H1 (cell line): ENCODE data around the gene CTSC. TPM values are rescaled to one million over a fixed set of nuclear protein-coding genes. Genes with fewer than 3 reads are reported as not detected.
A peak's percentile ranks its signal among the peaks of the same experiment; 100 is the strongest.

Source experiments
- CTCF ChIA-PET: fragments of 300-600 bp; sonication (Branson Sonifier 250); formaldehyde crosslinking; loops from one replicate; lab custom pipeline; 2021; ENCODE audit not compliant: partially characterized antibody; lab: Charles Lee
- POLR2A ChIA-PET: fragments of 300-600 bp; sonication (Branson Sonifier 250); formaldehyde crosslinking; loops from one replicate; lab custom pipeline; 2021; ENCODE audit warnings: inconsistent platforms; ENCODE audit not compliant: partially characterized antibody; lab: Charles Lee
- DNase-seq, 2 experiments: peaks; one replicate each; pipeline versions ENCODE4 v3.0.0 to v3.0.0-alpha.2; 2010 to 2022; ENCODE audit warnings: low spot score in 2 of 2, low read depth in 1 of 2, mixed read lengths in 1 of 2
- FAIRE-seq: peaks from 2 replicates; lab custom pipeline; 2011; peaks lifted over from hg19 to GRCh38; lab: Jason Lieb, UNC
- H2AFZ ChIP-seq: 2 replicates; pipeline ENCODE4 v1.8.1; 2012; ENCODE audit warnings: low read length, inconsistent platforms
- H2AK5ac ChIP-seq: 2 replicates; pipeline ENCODE4 v1.6.1; 2013; ENCODE audit warnings: low read depth, low read length
- H2BK120ac ChIP-seq: replicated peaks from 2 replicates; pipeline ENCODE3; 2013; ENCODE audit warnings: low read depth, low read length, inconsistent platforms
- H2BK12ac ChIP-seq: 2 replicates; pipeline ENCODE4 v1.6.1; 2013; ENCODE audit warnings: low read depth, low read length
- H2BK15ac ChIP-seq: 2 replicates; pipeline ENCODE4 v1.6.1; 2013; ENCODE audit warnings: low read length
- H2BK20ac ChIP-seq: 2 replicates; pipeline ENCODE4 v1.6.1; 2013; ENCODE audit warnings: low read length
- H2BK5ac ChIP-seq: 2 replicates; pipeline ENCODE4 v1.6.1; 2013; ENCODE audit warnings: low read depth, low read length
- H3K14ac ChIP-seq: 2 replicates; pipeline ENCODE4 v1.6.1; 2013; ENCODE audit warnings: inconsistent platforms; ENCODE audit not compliant: insufficient read length
- H3K18ac ChIP-seq: 2 replicates; pipeline ENCODE4 v1.6.1; 2013; ENCODE audit warnings: low read length; ENCODE audit errors: extremely low read depth
- H3K23ac ChIP-seq: 2 replicates; pipeline ENCODE4 v1.6.1; 2013; ENCODE audit warnings: inconsistent platforms; ENCODE audit not compliant: insufficient read length
- H3K23me2 ChIP-seq: 2 replicates; pipeline ENCODE4 v1.6.1; 2013; ENCODE audit warnings: low read depth, low read length
- H3K27ac ChIP-seq: 2 replicates; pipeline ENCODE4 v1.6.1; 2011; ENCODE audit warnings: low read depth, low read length, inconsistent platforms
- H3K27me3 ChIP-seq, 4 experiments: replicated peaks in 1 of 4; 1 replicate in 1 of 4; 2 replicates in 3 of 4; pipeline versions ENCODE4 v1.6.1 to v1.8.1; 2011 to 2013; ENCODE audit warnings: low read length in 3 of 4, mild to moderate bottlenecking in 3 of 4, inconsistent platforms in 2 of 4, mixed read lengths in 2 of 4, moderate library complexity in 1 of 4; ENCODE audit not compliant: control insufficient read depth in 3 of 4, insufficient read depth in 3 of 4; ENCODE audit errors: extremely low read depth in 1 of 4
- H3K36me3 ChIP-seq, 4 experiments: 2 replicates each; pipeline versions ENCODE4 v1.6.1 to v1.8.1; 2011 to 2013; ENCODE audit warnings: mild to moderate bottlenecking in 4 of 4, low read length in 3 of 4, moderate library complexity in 2 of 4, control low read depth in 1 of 4, inconsistent platforms in 1 of 4; ENCODE audit not compliant: insufficient read depth in 4 of 4, control insufficient read depth in 2 of 4
- H3K4ac ChIP-seq: replicated peaks from 2 replicates; pipeline ENCODE3; 2013; ENCODE audit warnings: low read length, low read depth, mixed read lengths, inconsistent platforms; ENCODE audit not compliant: insufficient read length
- H3K4me1 ChIP-seq, 4 experiments: replicated peaks in 1 of 4; 1 replicate in 1 of 4; 2 replicates in 3 of 4; pipeline versions ENCODE4 v1.6.1 to v1.8.1; 2011 to 2013; ENCODE audit warnings: low read length in 3 of 4, inconsistent platforms in 2 of 4, mixed read lengths in 1 of 4; ENCODE audit not compliant: insufficient read depth in 4 of 4, control insufficient read depth in 3 of 4
- H3K4me2 ChIP-seq, 2 experiments: 2 replicates each; pipeline versions ENCODE4 v1.6.1 to v1.8.1; 2011 to 2013; ENCODE audit warnings: low read depth in 2 of 2, low read length in 2 of 2, control low read depth in 1 of 2, inconsistent platforms in 1 of 2, mild to moderate bottlenecking in 1 of 2; ENCODE audit not compliant: insufficient read depth in 1 of 2
- H3K4me3 ChIP-seq, 4 experiments: fragments of 200-600, 300-600 bp in 1 of 4; sonication (generic), shearing (Covaris generic), sonication (Bioruptor Twin) in 1 of 4; 2 replicates each; pipeline versions ENCODE4 v1.5.1 to v1.8.1; 2011 to 2016; ENCODE audit warnings: low read length in 4 of 4, low read depth in 3 of 4, control low read depth in 2 of 4, inconsistent platforms in 2 of 4, mild to moderate bottlenecking in 2 of 4, mixed read lengths in 1 of 4, moderate library complexity in 1 of 4; ENCODE audit not compliant: insufficient read depth in 2 of 4; ENCODE audit errors: extremely low read depth in 1 of 4
- H3K56ac ChIP-seq: replicated peaks from 2 replicates; pipeline ENCODE3; 2013; ENCODE audit warnings: low read depth, mild to moderate bottlenecking, mixed read lengths, low read length, inconsistent platforms; ENCODE audit not compliant: insufficient read length
- H3K79me1 ChIP-seq: 2 replicates; pipeline ENCODE4 v1.6.1; 2013; ENCODE audit warnings: low read depth, low read length, control low read depth
- H3K79me2 ChIP-seq, 2 experiments: 2 replicates each; pipeline versions ENCODE4 v1.6.1 to v1.8.1; 2012 to 2013; ENCODE audit warnings: low read length in 2 of 2, mild to moderate bottlenecking in 2 of 2, inconsistent platforms in 1 of 2; ENCODE audit not compliant: insufficient read depth in 2 of 2, control insufficient read depth in 1 of 2
- H3K9ac ChIP-seq, 4 experiments: replicated peaks in 1 of 4; 1 replicate in 1 of 4; 2 replicates in 3 of 4; pipeline versions ENCODE4 v1.6.1 to v1.8.1; 2011 to 2013; ENCODE audit warnings: low read depth in 3 of 4, low read length in 3 of 4, control low read depth in 2 of 4, mild to moderate bottlenecking in 2 of 4, moderate library complexity in 2 of 4, inconsistent platforms in 1 of 4; ENCODE audit errors: extremely low read depth in 1 of 4
- H3K9me3 ChIP-seq, 2 experiments: 2 replicates each; pipeline versions ENCODE4 v1.6.1 to v1.8.1; 2012 to 2013; ENCODE audit warnings: mild to moderate bottlenecking in 2 of 2, moderate library complexity in 2 of 2, control low read depth in 1 of 2, inconsistent platforms in 1 of 2, low read depth in 1 of 2, low read length in 1 of 2, mixed read lengths in 1 of 2; ENCODE audit not compliant: insufficient read depth in 2 of 2
- H4K20me1 ChIP-seq, 2 experiments: replicated peaks in 1 of 2; 2 replicates each; pipeline versions ENCODE3 to v1.8.1; 2011 to 2013; ENCODE audit warnings: inconsistent platforms in 2 of 2, low read length in 2 of 2, mild to moderate bottlenecking in 1 of 2; ENCODE audit not compliant: insufficient read depth in 2 of 2, control insufficient read depth in 1 of 2
- H4K5ac ChIP-seq: 2 replicates; pipeline ENCODE4 v1.6.1; 2013; ENCODE audit warnings: low read length, low read depth, mixed read lengths, inconsistent platforms; ENCODE audit not compliant: insufficient read length
- H4K8ac ChIP-seq: 2 replicates; pipeline ENCODE4 v1.8.0; 2013; ENCODE audit warnings: mild to moderate bottlenecking, moderate library complexity, low read length, inconsistent platforms; ENCODE audit not compliant: insufficient read depth; ENCODE audit errors: extremely low read depth
- H4K91ac ChIP-seq: replicated peaks from 2 replicates; pipeline ENCODE3; 2013; ENCODE audit warnings: low read length, mixed read lengths, inconsistent platforms; ENCODE audit not compliant: insufficient read length
- ASH2L ChIP-seq: fragments of 200-600, 300-600 bp; sonication (generic); IDR thresholded peaks from one replicate; pipeline ENCODE4 v1.7.1; 2017; ENCODE audit warnings: low read length
- BACH1 ChIP-seq: IDR thresholded peaks from 2 replicates; pipeline ENCODE4 v1.6.1; 2012; ENCODE audit warnings: low read length, improper control_type of control experiment
- EP300 ChIP-seq, 2 experiments: IDR thresholded peaks; 1 replicate in 1 of 2; 2 replicates in 1 of 2; pipeline ENCODE4 v1.6.1; 2011 to 2012; ENCODE audit warnings: low read depth in 2 of 2, low read length in 2 of 2, mild to moderate bottlenecking in 2 of 2, borderline replicate concordance in 1 of 2, inconsistent platforms in 1 of 2, moderate library complexity in 1 of 2
- JUND ChIP-seq: IDR thresholded peaks from 2 replicates; pipeline ENCODE4 v1.6.1; 2011; ENCODE audit warnings: mild to moderate bottlenecking, improper control_type of control experiment, low read length
- NRF1 ChIP-seq: IDR thresholded peaks from 2 replicates; pipeline ENCODE4 v1.6.1; 2011; ENCODE audit warnings: mild to moderate bottlenecking, low read depth, low read length, improper control_type of control experiment
- POLR2AphosphoS5 ChIP-seq: IDR thresholded peaks from 2 replicates; pipeline ENCODE4 v1.6.1; 2011; ENCODE audit warnings: low read depth, low read length
- RFX5 ChIP-seq: IDR thresholded peaks from 2 replicates; pipeline ENCODE4 v1.6.1; 2011; ENCODE audit warnings: low read depth, low read length, improper control_type of control experiment, borderline replicate concordance
- SIX5 ChIP-seq: IDR thresholded peaks from 2 replicates; pipeline ENCODE4 v1.6.1; 2011; ENCODE audit warnings: mild to moderate bottlenecking, low read depth, low read length
- ZNF274 ChIP-seq: IDR thresholded peaks from 2 replicates; pipeline ENCODE4 v1.7.0; 2012; ENCODE audit warnings: low read length, borderline replicate concordance; ENCODE audit errors: extremely low read depth
- WGBS, 2 experiments: shearing (Covaris generic) in 1 of 2; methylation state at CpG; one replicate each; pipeline versions ENCODE4 v1.1.6 to v1.1.7; 2013 to 2015; ENCODE audit warnings: low lambda C conversion rate in 2 of 2, mixed read lengths in 2 of 2, inconsistent platforms in 1 of 2, low coverage in 1 of 2, missing lambda C conversion rate in 1 of 2; ENCODE audit not compliant: insufficient replicate concordance in 2 of 2, insufficient coverage in 1 of 2, insufficient read length in 1 of 2; ENCODE audit errors: extremely low coverage in 1 of 2, missing lambda C conversion rate in 1 of 2; 5-methylcytosine and 5-hydroxymethylcytosine counted together
- polyA plus RNA-seq, 7 experiments: library from polyadenylated mRNA; depleted of rRNA in 3 of 7; stranded (reverse) in 5 of 7; unstranded in 2 of 7; fragments of >200 nt in 5 of 7; fragments of 200-250 nt in 2 of 7; gene quantifications; 1 replicate in 5 of 7; 2 replicates in 1 of 7; 4 replicates in 1 of 7; pipeline versions ENCODE4 v1.2.1 to v1.2.3, GENCODE V29; 2011 to 2013; ENCODE audit warnings: missing spikeins in 2 of 7, mixed read lengths in 2 of 7
- total RNA-seq: library from RNA; stranded (reverse); fragmentation: NEBNext Ultra II Directional; extraction: Animal tissue kit (Norgen Biotek cat#: 25700); gene quantifications from 2 replicates; pipeline ENCODE4 v1.2.1, GENCODE V29; 2021

CTSC gene
- total and polyA plus RNA-seq, 2 of the 8 experiments (the other 6 are each of a cell fraction or from before 2014, with no cell fraction given): 347 to 369 TPM

DNA sequence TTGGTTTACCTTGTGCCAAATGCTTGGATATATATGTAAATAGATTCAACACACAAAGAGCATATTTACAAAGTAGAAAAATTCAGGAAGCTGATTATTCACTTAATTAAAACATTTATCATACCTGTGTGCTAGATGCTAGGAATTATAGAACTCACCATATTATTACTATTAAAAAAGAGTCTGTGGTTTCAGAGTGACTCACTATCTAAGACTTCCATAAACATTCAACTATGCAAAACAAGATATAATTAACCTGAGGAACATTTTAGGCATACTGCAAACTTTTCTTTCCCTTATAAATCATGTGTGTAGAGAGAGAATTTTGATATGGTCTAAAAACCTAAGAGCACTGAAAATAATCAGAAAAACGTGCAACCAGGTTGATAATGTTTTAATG is 27.3 kb downstream of the CTSC start:
- Histone ChIP-seq H2BK20ac (no peak overlapping the region), H4K5ac (peak overlapping the region; percentile 83), H2BK15ac (no peak overlapping the region), H2BK5ac (no peak overlapping the region), H3K4me3 (no peak overlapping the region), H3K9ac (no peak overlapping the region), H3K4ac (no peak overlapping the region), H4K91ac (no peak overlapping the region), H4K20me1 (no peaks in the 10 kb centered on the region), H3K4me1 (peaks cover 2 to 24% (median 11%) of the 10 kb centered on the region in 4 experiments; a peak in 6 of 7 replicates), H3K4me2 (no peak overlapping the region), H3K79me1 (peaks cover 7% of the 10 kb centered on the region; the same call in 1 of the 2 replicates), H3K23me2 (no peaks in the 10 kb centered on the region; the same call in 1 of the 2 replicates), H2AK5ac (no peak overlapping the region), H3K23ac (no peak overlapping the region), H3K56ac (no peak overlapping the region), H3K79me2 (peaks cover 0 to 60% of the 10 kb centered on the region in 2 experiments; a peak in 3 of 4 replicates), H3K36me3 (peaks cover 7 to 62% (median 28%) of the 10 kb centered on the region in 4 experiments), H2BK120ac (no peak overlapping the region), H2AFZ (no peak overlapping the region), H2BK12ac (no peak overlapping the region), H3K27me3 (no peaks in the 10 kb centered on the region), H3K14ac (no peak overlapping the region), H3K27ac (no peak overlapping the region), H3K18ac (peak overlapping the region; percentile 25; the same call in 1 of the 2 replicates), H4K8ac (no peak overlapping the region), H3K9me3 (no peaks in the 10 kb centered on the region)
- 38% methylated on average over 1 of the region's 1 CpG; no CpG with 5 or more reads in 1 of the 2 experiments for WGBS, 2 experiments
- POLR2A ChIA-PET: interaction anchor here (0.6 to 5.0 kb wide), 5 partner anchors 8 to 27 kb away, joined by 4 to 50 read pairs (median 5); partner anchors contain the start of gene CTSC
- DNase-seq: no peak
- FAIRE-seq: no peak
- TF ChIP-seq EP300 (IDR thresholded peaks at IDR 0.05; ENCODE audit: borderline replicate concordance in 1 of 2, low read depth in 2 of 2, low read length in 2 of 2): no peak
- no peak for TF ChIP-seq NRF1
- no peak for TF ChIP-seq SIX5
- no peak for TF ChIP-seq ASH2L
- TF ChIP-seq POLR2AphosphoS5: no peak
- TF ChIP-seq JUND: no peak
- no peak for TF ChIP-seq RFX5
- no peak for TF ChIP-seq BACH1
- TF ChIP-seq ZNF274: no peak
- CTCF ChIA-PET: interaction anchor here (0.6 to 1.6 kb wide), 4 partner anchors 13 to 780 kb away, joined by 3 to 4 read pairs (median 4); no protein-coding TSS in a partner anchor
